Neural progenitor cell (in vitro differentiated cells): ENCODE data around the gene CD4.
A peak's percentile ranks its signal among the peaks of the same experiment; 100 is the strongest.

Experiments used
- EZH2 ChIP-seq: fragments of 200-600 bp; sonication (generic); IDR thresholded peaks from 2 replicates; pipeline ENCODE4 v1.6.1; 2017; ENCODE audit warnings: antibody characterized with exemption, mild to moderate bottlenecking, moderate library complexity
- TF ChIP-seq, protein P1 (sequence below): fragments of 200-600 bp; sonication (generic); IDR thresholded peaks from 2 replicates; pipeline ENCODE4 v1.5.1; 2017; ENCODE audit warnings: antibody characterized with exemption, mild to moderate bottlenecking

GRCh38 chr12:6868211-6869048 lies 79.1 kb downstream of the CD4 start:
- no peak for TF ChIP-seq EZH2
- TF ChIP-seq, protein P1, sequence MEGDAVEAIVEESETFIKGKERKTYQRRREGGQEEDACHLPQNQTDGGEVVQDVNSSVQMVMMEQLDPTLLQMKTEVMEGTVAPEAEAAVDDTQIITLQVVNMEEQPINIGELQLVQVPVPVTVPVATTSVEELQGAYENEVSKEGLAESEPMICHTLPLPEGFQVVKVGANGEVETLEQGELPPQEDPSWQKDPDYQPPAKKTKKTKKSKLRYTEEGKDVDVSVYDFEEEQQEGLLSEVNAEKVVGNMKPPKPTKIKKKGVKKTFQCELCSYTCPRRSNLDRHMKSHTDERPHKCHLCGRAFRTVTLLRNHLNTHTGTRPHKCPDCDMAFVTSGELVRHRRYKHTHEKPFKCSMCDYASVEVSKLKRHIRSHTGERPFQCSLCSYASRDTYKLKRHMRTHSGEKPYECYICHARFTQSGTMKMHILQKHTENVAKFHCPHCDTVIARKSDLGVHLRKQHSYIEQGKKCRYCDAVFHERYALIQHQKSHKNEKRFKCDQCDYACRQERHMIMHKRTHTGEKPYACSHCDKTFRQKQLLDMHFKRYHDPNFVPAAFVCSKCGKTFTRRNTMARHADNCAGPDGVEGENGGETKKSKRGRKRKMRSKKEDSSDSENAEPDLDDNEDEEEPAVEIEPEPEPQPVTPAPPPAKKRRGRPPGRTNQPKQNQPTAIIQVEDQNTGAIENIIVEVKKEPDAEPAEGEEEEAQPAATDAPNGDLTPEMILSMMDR = peak; percentile 35
